Measurements from ENCODE around the gene SLC28A1.
"Not testable (repeated sequence)": the region's sequence is repeated elsewhere in the genome, so short reads cannot be mapped to it uniquely, and the experiment has no call there.

The SLC28A1 gene

GRCh38 chr15:84973492-84974460, 89.3 kb downstream of the SLC28A1 start:
- no peak for DNase-seq

GRCh38 chr15:84975871-84976351, 91.4 kb downstream of the SLC28A1 start:
- no peak for DNase-seq

GRCh38 chr15:84976746-84977345, 92.4 kb downstream of the SLC28A1 start:
- DNase-seq = no peak

- no peak for DNase-seq
These were observed 95.2 kb downstream of the SLC28A1 start for GRCh38 chr15:84979651-84980050.

- peak; percentile 77 for DNase-seq
These were observed 96.0 kb downstream of the SLC28A1 start for GRCh38 chr15:84980196-84981053.

- DNase-seq = peak; percentile 93
These were observed 96.7 kb downstream of the SLC28A1 start for GRCh38 chr15:84981054-84981710.

- DNase-seq = peak; percentile 37
These were observed 97.3 kb downstream of the SLC28A1 start, which contains the start of gene PDE8A for GRCh38 chr15:84981711-84982300. TSS of gene PDE8A (plus strand) at chr15:84981856. CDS start at chr15:84982163, 307 bp downstream.

- DNase-seq = peak; percentile 32
These were observed 97.9 kb downstream of the SLC28A1 start for GRCh38 chr15:84982301-84982920.

GRCh38 chr15:84983294-84983693, 98.8 kb downstream of the SLC28A1 start:
- DNase-seq = no peak

GRCh38 chr15:84983711-84984110, 99.2 kb downstream of the SLC28A1 start:
- no peak for DNase-seq

- no peak for DNase-seq
These were observed 100.7 kb downstream of the SLC28A1 start for GRCh38 chr15:84985158-84985557.

GRCh38 chr15:84987351-84987750, 102.9 kb downstream of the SLC28A1 start:
- not testable (repeated sequence) for DNase-seq

- no peak for DNase-seq
These were observed 103.6 kb downstream of the SLC28A1 start for GRCh38 chr15:84987949-84988624.

- no peak for DNase-seq
These were observed 104.6 kb downstream of the SLC28A1 start for GRCh38 chr15:84988909-84989644.

- DNase-seq = no peak
These were observed 106.0 kb downstream of the SLC28A1 start for GRCh38 chr15:84990507-84990906.

GRCh38 chr15:84991014-84991712, 106.7 kb downstream of the SLC28A1 start:
- DNase-seq = no peak

- DNase-seq = peak; percentile 78
These were observed 107.9 kb downstream of the SLC28A1 start for GRCh38 chr15:84992157-84992944.

Data from HCEC 1CT (cell line).